Liver (tissue), 9 donors: ENCODE data around the gene NUDT4. TPM values are rescaled to one million over a fixed set of nuclear protein-coding genes. Genes with fewer than 3 reads are reported as not detected.

Experiments used
- DNase-seq: peaks from one replicate; pipeline ENCODE4 v3.0.0-alpha.2; 2017; ENCODE audit warnings: low spot score
- H3K27ac ChIP-seq, 2 donors: one replicate each; pipeline ENCODE4 v1.7.0; 2013; ENCODE audit warnings: inconsistent platforms in 2 of 2, low read length in 2 of 2, control low read depth in 1 of 2, low read depth in 1 of 2, mild to moderate bottlenecking in 1 of 2
- H3K27me3 ChIP-seq, 4 donors: one replicate each; pipeline versions ENCODE4 v1.6.1 to v1.7.0; 2013; ENCODE audit warnings: low read length in 3 of 4, inconsistent platforms in 1 of 4, mild to moderate bottlenecking in 1 of 4, moderate library complexity in 1 of 4; ENCODE audit not compliant: control insufficient read depth in 4 of 4, insufficient read depth in 4 of 4
- H3K36me3 ChIP-seq, 4 donors: one replicate each; pipeline versions ENCODE4 v1.6.1 to v1.7.0; 2013; ENCODE audit warnings: low read length in 3 of 4, mild to moderate bottlenecking in 3 of 4, low read depth in 1 of 4, moderate library complexity in 1 of 4; ENCODE audit not compliant: control insufficient read depth in 4 of 4, insufficient read depth in 3 of 4
- H3K4me1 ChIP-seq, 4 donors: one replicate each; pipeline versions ENCODE4 v1.6.1 to v1.7.0; 2013; ENCODE audit warnings: low read length in 3 of 4, mild to moderate bottlenecking in 3 of 4, moderate library complexity in 1 of 4; ENCODE audit not compliant: control insufficient read depth in 4 of 4, insufficient read depth in 4 of 4
- H3K4me3 ChIP-seq, 3 donors: one replicate each; pipeline versions ENCODE4 v1.6.1 to v1.7.0; 2013; ENCODE audit warnings: low read length in 3 of 3, control low read depth in 1 of 3, low read depth in 1 of 3, mild to moderate bottlenecking in 1 of 3
- H3K9ac ChIP-seq, 2 donors: one replicate each; pipeline ENCODE4 v1.7.0; 2013; ENCODE audit warnings: low read length in 2 of 2, mild to moderate bottlenecking in 2 of 2, moderate library complexity in 2 of 2, control low read depth in 1 of 2, low read depth in 1 of 2
- H3K9me3 ChIP-seq, 4 donors: one replicate each; pipeline versions ENCODE4 v1.6.1 to v1.7.0; 2013; ENCODE audit warnings: low read length in 3 of 4; ENCODE audit not compliant: control insufficient read depth in 4 of 4
- CTCF ChIP-seq: fragments of 150-350 bp; IDR thresholded peaks from 2 replicates; pipeline ENCODE4 v1.5.1; 2017; ENCODE audit warnings: improper control_type of control experiment, low read depth, low read length; ENCODE audit not compliant: missing input control
- EGR1 ChIP-seq, 2 donors: IDR thresholded peaks; 2 replicates each; pipeline ENCODE4 v1.6.1; 2016 to 2018; ENCODE audit warnings: antibody characterized with exemption in 2 of 2, low read depth in 2 of 2
- FOXA1 ChIP-seq: IDR thresholded peaks from 2 replicates; pipeline ENCODE4 v1.6.1; 2016; ENCODE audit warnings: antibody characterized with exemption
- FOXA2 ChIP-seq: IDR thresholded peaks from 2 replicates; pipeline ENCODE4 v1.6.1; 2016; ENCODE audit warnings: antibody characterized with exemption
- HNF4A ChIP-seq, 2 donors: conservative IDR thresholded peaks; 2 replicates each; pipeline ENCODE4 v1.6.1; 2016; ENCODE audit warnings: antibody characterized with exemption in 2 of 2, mild to moderate bottlenecking in 2 of 2
- HNF4G ChIP-seq: IDR thresholded peaks from 2 replicates; pipeline ENCODE4 v1.6.1; 2016; ENCODE audit warnings: antibody characterized with exemption
- RAD21 ChIP-seq, 2 donors: IDR thresholded peaks; 2 replicates each; pipeline ENCODE4 v1.6.1; 2016; ENCODE audit warnings: antibody characterized with exemption in 2 of 2, mild to moderate bottlenecking in 2 of 2
- REST ChIP-seq: IDR thresholded peaks from 2 replicates; pipeline ENCODE4 v1.6.1; 2016; ENCODE audit warnings: antibody characterized with exemption, mild to moderate bottlenecking
- RXRA ChIP-seq, 2 donors: IDR thresholded peaks; 2 replicates each; pipeline ENCODE4 v1.6.1; 2017 to 2018; ENCODE audit warnings: antibody characterized with exemption in 2 of 2, mild to moderate bottlenecking in 1 of 2
- SP1 ChIP-seq: IDR thresholded peaks from 2 replicates; pipeline ENCODE4 v1.6.1; 2018; ENCODE audit warnings: antibody characterized with exemption, mild to moderate bottlenecking
- TAF1 ChIP-seq: conservative IDR thresholded peaks from 2 replicates; pipeline ENCODE4 v1.6.1; 2016; ENCODE audit warnings: antibody characterized with exemption, mild to moderate bottlenecking
- YY1 ChIP-seq: IDR thresholded peaks from 2 replicates; pipeline ENCODE4 v1.6.1; 2016; ENCODE audit warnings: antibody characterized with exemption, mild to moderate bottlenecking
- WGBS: extraction: QIAGEN DNeasy Blood & Tissue Kit; methylation state at CpG from one replicate; pipeline ENCODE4 v1.1.7; 2013; 5-methylcytosine and 5-hydroxymethylcytosine counted together
- polyA plus RNA-seq, 2 donors: library from polyadenylated mRNA; stranded (reverse) in 1 of 2; unstranded in 1 of 2; fragments of 200-250 nt in 1 of 2; fragments of >200 nt in 1 of 2; fragmentation: Nextera tagmentation in 1 of 2; extraction: Ambion mirVana in 1 of 2; gene quantifications; one replicate each; pipeline versions ENCODE4 v1.2.1 to v1.2.3, GENCODE V29; 2013 to 2015
- total RNA-seq, 2 donors: library from RNA; depleted of rRNA; stranded (reverse); fragments of >200 nt; gene quantifications; one replicate each; pipeline ENCODE4 v1.2.3, GENCODE V29; 2014
- TF ChIP-seq, protein P1 (sequence below): IDR thresholded peaks from 2 replicates; pipeline ENCODE4 v1.6.1; 2016; ENCODE audit warnings: antibody characterized with exemption
- TF ChIP-seq, protein P2 (sequence below): IDR thresholded peaks from 2 replicates; pipeline ENCODE4 v1.6.1; 2016; ENCODE audit warnings: antibody characterized with exemption
- TF ChIP-seq, protein P3 (sequence below): IDR thresholded peaks from 2 replicates; pipeline ENCODE4 v1.6.1; 2016; ENCODE audit warnings: antibody characterized with exemption
- donor health status: healthy.
- donor health status: healthy.
- donor health status: healthy.
- donor health status: healthy.
- donor health status: healthy.

Gene NUDT4
- total and polyA plus RNA-seq, 4 donors: 8.9 to 141 (median 11.9) TPM

- no peaks in the 10 kb centered on the region for H3K27me3 ChIP-seq
- no peak overlapping the region for H3K4me3 ChIP-seq
- no peak overlapping the region for H3K27ac ChIP-seq
- H3K36me3 ChIP-seq: peaks cover 0 to 4% (median 2%) of the 10 kb centered on the region in 4 donors
- DNase-seq: no peak
- peaks cover 0 to 10% (median 2%) of the 10 kb centered on the region in 4 donors for H3K4me1 ChIP-seq
- H3K9ac ChIP-seq: no peak overlapping the region
- H3K9me3 ChIP-seq: no peaks in the 10 kb centered on the region
- WGBS: 82% methylated on average over 6 of the region's 6 CpGs
- TF ChIP-seq REST (no peak), EGR1 (IDR thresholded peaks at IDR 0.05; ENCODE audit: low read depth in 2 of 2) (no peak), RAD21 (IDR thresholded peaks at IDR 0.05) (no peak), CTCF (no peak), HNF4G (no peak), SP1 (no peak), FOXA2 (no peak), RXRA (IDR thresholded peaks at IDR 0.05) (no peak), FOXA1 (no peak), HNF4A (conservative IDR thresholded peaks at IDR 0.05) (no peak), TAF1 (no peak), YY1 (no peak)
- TF ChIP-seq, protein P1, sequence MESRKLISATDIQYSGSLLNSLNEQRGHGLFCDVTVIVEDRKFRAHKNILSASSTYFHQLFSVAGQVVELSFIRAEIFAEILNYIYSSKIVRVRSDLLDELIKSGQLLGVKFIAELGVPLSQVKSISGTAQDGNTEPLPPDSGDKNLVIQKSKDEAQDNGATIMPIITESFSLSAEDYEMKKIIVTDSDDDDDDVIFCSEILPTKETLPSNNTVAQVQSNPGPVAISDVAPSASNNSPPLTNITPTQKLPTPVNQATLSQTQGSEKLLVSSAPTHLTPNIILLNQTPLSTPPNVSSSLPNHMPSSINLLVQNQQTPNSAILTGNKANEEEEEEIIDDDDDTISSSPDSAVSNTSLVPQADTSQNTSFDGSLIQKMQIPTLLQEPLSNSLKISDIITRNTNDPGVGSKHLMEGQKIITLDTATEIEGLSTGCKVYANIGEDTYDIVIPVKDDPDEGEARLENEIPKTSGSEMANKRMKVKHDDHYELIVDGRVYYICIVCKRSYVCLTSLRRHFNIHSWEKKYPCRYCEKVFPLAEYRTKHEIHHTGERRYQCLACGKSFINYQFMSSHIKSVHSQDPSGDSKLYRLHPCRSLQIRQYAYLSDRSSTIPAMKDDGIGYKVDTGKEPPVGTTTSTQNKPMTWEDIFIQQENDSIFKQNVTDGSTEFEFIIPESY: no peak
- TF ChIP-seq, protein P2, sequence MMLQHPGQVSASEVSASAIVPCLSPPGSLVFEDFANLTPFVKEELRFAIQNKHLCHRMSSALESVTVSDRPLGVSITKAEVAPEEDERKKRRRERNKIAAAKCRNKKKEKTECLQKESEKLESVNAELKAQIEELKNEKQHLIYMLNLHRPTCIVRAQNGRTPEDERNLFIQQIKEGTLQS: no peak
- TF ChIP-seq, protein P3, sequence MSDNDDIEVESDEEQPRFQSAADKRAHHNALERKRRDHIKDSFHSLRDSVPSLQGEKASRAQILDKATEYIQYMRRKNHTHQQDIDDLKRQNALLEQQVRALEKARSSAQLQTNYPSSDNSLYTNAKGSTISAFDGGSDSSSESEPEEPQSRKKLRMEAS: no peak
Measured at GRCh38 chr12:93404961-93405849, 27.5 kb downstream of the NUDT4 start.
